ENCODE measurements around the gene MADCAM1. TPM values are rescaled to one million over a fixed set of nuclear protein-coding genes. Genes with fewer than 3 reads are reported as not detected.
A peak's percentile ranks its signal among the peaks of the same experiment; 100 is the strongest.

The MADCAM1 gene
- total RNA-seq, 4 donors from 2014 or later = 0.34 to 0.57 TPM; not detected in 2

DNA sequence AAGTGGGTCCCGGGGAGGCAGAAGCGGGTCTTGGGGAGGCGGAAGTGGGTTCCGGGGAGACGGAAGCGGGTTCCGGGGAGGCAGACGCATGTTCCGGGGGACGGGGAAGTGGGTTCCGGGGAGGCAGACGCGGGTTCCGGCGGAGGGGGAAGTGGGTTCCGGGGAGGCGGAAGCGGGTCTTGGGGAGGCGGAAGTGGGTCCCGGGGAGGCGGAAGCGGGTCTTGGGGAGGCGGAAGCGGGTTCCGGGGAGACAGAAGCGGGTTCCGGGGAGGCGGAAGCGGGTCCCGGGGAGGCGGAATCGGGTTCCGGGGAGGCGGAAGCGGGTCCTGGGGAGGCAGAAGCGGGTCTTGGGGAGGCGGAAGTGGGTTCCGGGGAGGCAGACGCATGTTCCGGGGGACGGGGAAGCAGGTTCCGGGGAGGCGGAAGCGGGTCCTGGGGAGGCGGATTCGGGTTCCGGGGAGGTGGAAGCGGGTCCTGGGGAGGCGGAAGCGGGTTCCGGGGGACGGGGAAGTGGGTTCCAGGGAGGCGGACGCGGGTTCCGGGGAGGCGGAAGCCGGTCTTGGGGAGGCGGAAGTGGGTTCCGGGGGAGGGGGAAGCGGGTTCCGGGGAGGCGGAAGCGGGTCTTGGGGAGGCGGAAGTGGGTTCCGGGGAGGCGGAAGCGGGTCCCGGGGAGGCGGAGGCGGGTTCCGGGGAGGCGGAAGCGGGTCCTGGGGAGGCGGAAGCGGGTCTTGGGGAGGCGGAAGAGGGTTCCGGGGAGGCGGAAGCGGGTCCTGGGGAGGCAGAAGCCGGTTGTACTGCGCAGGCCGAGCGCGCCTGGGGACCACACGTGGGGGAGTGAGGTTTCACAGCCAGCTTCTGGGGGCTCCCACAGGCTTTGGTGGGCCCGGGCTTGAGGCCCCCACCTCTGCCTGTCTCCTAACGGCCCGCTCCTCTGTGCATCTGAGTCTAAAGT lies 37.9 kb upstream of the MADCAM1 start:
- DNase-seq (ENCODE audit: low spot score in 2 of 2) = no peak
- no peak for TF ChIP-seq POLR2A (IDR thresholded peaks at IDR 0.05)
- TF ChIP-seq, protein P1, sequence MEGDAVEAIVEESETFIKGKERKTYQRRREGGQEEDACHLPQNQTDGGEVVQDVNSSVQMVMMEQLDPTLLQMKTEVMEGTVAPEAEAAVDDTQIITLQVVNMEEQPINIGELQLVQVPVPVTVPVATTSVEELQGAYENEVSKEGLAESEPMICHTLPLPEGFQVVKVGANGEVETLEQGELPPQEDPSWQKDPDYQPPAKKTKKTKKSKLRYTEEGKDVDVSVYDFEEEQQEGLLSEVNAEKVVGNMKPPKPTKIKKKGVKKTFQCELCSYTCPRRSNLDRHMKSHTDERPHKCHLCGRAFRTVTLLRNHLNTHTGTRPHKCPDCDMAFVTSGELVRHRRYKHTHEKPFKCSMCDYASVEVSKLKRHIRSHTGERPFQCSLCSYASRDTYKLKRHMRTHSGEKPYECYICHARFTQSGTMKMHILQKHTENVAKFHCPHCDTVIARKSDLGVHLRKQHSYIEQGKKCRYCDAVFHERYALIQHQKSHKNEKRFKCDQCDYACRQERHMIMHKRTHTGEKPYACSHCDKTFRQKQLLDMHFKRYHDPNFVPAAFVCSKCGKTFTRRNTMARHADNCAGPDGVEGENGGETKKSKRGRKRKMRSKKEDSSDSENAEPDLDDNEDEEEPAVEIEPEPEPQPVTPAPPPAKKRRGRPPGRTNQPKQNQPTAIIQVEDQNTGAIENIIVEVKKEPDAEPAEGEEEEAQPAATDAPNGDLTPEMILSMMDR (IDR thresholded peaks at IDR 0.05) = no peak
- H3K4me3 ChIP-seq (ENCODE audit: low read depth, poor library complexity, severe bottlenecking) = no peak overlapping the region
- 92 to 95% methylated on average over 78 to 89 of the region's 89 CpGs for WGBS, 2 donors
- intact Hi-C loops (cut with DNase I; ENCODE audit: low total_unique reads) = no loop called here

GRCh38 chr19:459724-460511 lies 36.4 kb upstream of the MADCAM1 start:
- 2% methylated on average over 24 to 26 of the region's 66 CpGs for WGBS, 2 donors
- DNase-seq (ENCODE audit: low spot score in 2 of 2) = peak in 1 of 2 donors; percentile 91
- peak overlapping the region; percentile 27 for H3K4me3 ChIP-seq (ENCODE audit: low read depth, poor library complexity, severe bottlenecking)
- TF ChIP-seq, protein P1 (IDR thresholded peaks at IDR 0.05) = no peak
- TF ChIP-seq POLR2A (IDR thresholded peaks at IDR 0.05) = no peak
- intact Hi-C loops (cut with DNase I; ENCODE audit: low total_unique reads) = no loop called here

DNA sequence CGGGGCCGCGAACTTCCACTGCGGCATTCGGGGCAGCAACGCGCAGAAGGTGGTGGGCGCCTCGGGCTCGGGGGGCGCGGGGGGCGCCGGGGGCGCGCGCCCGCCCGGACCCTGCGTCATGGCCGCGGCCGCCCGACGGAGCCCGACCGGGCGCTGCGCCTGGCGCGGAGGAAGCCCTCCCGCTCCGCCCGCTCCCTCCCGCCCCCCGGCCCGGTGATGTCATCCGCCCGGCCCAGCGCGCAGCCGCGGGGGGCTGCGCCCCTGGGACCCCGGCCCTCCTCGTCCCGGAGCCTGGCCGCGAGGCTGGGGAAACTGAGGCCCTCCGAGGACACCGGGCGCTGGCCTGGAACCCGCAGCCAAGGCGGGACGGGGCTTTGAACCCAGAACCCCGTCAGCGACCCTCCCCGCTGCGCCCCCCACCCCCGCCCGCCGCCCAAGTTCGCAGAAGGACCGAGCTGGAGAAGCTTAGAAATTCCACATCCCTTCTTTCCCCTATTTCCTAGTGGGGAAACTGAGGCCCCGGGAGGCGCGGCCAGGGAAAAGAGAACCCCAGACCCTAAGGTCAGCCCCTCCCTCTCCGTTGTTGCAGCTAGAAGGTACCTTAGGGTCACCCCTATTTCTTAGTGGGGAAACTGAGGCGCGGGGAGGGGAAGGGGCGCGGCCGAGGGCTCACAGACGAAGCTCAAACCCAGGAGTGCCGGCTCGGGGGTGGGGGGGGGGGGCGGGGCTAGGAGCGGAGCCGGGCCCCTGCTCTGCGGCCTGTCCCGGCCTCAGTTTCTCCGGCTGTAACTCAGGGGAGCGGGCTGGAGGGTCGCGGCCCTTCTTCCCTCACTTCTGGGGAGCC lies 35.2 kb upstream of the MADCAM1 start, which contains the start of gene SHC2:
Gene SHC2, minus strand, starts transcription at position 157 of the 844 bp plus-strand sequence. Its CDS starts 37 bp downstream, at position 120.
- no peak for DNase-seq (ENCODE audit: low spot score in 2 of 2)
- intact Hi-C loops (cut with DNase I; ENCODE audit: low total_unique reads) = no loop called here

GRCh38 chr19:461721-462551 lies 34.4 kb upstream of the MADCAM1 start:
- intact Hi-C loops (cut with DNase I; ENCODE audit: low total_unique reads) = no loop called here
- DNase-seq (ENCODE audit: low spot score in 2 of 2) = peak; percentile 34 to 92
- WGBS, 2 donors = 7% methylated on average over 20 to 21 of the region's 60 CpGs
- no peak overlapping the region for H3K4me3 ChIP-seq (ENCODE audit: low read depth, poor library complexity, severe bottlenecking)
- no peak for TF ChIP-seq POLR2A (IDR thresholded peaks at IDR 0.05)
- TF ChIP-seq, protein P1 (IDR thresholded peaks at IDR 0.05) = no peak

More for the DNA sequence above, 35.2 kb upstream of the MADCAM1 start, which contains the start of gene SHC2:
- TF ChIP-seq, protein P1 (IDR thresholded peaks at IDR 0.05) = no peak
- TF ChIP-seq POLR2A (IDR thresholded peaks at IDR 0.05) = no peak
- H3K4me3 ChIP-seq (ENCODE audit: low read depth, poor library complexity, severe bottlenecking) = peak within 1 kb of the TSS; percentile 27
- WGBS, 2 donors = 0 to 1% methylated on average over 7 to 41 of the region's 85 CpGs

Data from lower leg skin (tissue), 4 donors.